Jurkat, Clone E6-1 (cell line): Measurements from ENCODE around the gene PPARA.

Experiments
- DNase-seq: peaks from one replicate; pipeline ENCODE4 v3.0.0-alpha.2; 2011; ENCODE audit warnings: low read depth, low spot score
- H3K4me3 ChIP-seq: 2 replicates; pipeline ENCODE4 v1.5.1; 2011; ENCODE audit warnings: mild to moderate bottlenecking, low read length, control low read depth, moderate library complexity

PPARA gene

DNA sequence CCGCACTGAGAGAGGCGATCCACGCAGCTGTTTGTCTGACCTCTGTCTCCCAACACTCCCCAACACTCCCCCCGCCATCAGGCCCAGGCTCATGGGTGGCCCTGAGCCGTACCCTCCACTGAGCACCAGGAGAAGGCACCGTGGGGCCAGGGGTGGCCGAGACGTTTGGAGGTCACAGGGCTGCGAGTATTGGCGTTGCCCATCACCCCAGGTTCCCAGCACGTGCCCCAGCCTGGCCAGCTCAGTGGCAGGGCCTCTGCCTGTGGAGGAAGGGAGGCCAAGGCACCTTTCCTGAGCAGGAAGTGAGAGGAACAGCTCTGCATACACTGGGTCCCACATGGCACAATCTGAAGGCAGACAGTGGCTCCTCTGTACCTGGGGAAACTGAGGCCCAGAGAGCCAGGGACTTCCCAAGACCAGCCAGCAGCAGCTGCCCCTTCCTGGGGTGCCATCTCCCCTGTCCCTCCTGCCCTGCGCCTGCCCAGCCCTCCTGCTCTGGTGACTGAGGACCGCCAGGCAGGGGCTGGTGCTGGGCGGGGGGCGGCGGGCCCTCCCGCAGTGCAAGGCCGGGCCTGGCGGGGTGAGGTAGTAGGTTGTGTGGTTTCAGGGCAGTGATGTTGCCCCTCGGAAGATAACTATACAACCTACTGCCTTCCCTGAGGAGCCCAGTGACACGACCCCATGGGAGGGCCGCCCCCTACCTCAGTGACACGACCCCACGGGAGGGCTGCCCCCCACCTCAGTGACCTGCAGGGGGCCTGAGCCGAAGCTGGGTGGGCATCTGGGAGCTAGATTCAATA lies 37.0 kb upstream of the PPARA start:
- DNase-seq = no peak

GRCh38 chr22:46113910-46114517 lies 36.3 kb upstream of the PPARA start:
- no peak for DNase-seq
- no peak overlapping the region for H3K4me3 ChIP-seq

More for the DNA sequence above, 37.0 kb upstream of the PPARA start:
- H3K4me3 ChIP-seq = no peak overlapping the region

DNA sequence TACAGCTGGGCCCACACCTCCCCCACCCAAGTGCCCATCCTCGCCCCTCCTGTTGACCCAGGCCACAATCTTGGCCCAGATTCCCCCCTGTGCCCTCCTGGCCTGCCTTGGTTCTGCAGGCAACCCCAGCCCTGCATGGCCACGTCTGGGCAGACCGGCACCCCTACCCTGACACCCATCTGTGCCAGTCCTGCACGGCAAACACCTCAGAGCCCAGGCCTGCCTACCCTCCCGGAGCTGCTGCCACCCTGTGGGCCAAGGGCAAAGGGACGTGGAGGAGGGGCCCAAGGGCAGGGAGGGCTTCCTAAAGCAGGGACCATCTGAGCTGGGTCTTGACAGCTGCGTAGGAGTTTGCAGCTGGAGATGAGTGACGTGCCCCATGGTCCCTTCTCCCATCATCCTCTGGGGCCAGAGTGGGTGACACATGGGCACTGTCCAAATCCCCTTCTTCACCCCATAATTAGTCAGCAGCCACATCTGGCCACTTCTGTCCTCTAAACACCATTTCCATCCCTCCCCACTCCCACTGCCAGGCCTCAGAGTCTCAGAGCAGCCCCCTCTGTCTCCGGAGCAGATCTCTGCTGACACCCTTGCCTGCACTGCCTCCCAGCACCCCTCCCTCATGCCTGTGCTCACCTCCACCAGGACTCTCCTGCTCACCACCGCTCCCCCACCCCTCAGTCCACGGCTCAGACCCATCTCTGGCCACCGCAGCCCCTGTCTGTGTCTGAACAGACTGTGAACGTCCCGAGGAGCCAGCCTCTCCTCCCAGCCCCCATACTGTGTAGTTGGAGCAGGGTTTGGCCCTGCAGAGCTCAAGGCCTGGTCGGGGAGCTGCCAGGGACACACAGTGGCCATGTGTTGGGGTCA lies 35.6 kb upstream of the PPARA start:
- DNase-seq = no peak
- H3K4me3 ChIP-seq = no peak overlapping the region

GRCh38 chr22:46115388-46115678 lies 35.0 kb upstream of the PPARA start:
- no peak for DNase-seq
- no peak overlapping the region for H3K4me3 ChIP-seq

- DNase-seq = no peak
- no peak overlapping the region for H3K4me3 ChIP-seq
Observed at GRCh38 chr22:46115755-46116490, 34.4 kb upstream of the PPARA start.

DNA sequence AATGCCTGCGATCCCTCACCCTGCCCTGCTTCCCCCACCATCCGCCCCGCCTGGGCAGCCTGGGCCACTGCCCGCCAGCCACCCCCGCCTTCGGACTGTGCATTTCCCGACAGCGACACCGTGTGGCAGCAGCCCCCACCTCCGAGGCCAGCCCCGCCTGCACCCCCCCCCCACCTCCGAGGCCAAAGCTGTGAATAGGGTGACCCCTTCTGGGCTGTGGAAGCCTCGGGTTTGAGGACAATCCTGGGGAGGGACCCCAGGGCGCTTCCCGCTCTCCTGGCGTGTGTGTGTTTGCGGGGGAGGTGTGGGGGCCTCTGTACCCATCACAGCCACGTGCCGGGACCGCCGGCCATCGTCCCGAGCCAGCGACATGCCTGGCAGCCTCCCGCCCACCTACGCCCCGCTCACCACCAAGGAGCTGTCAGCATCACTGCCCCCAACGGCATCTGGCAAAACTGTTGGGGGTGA lies 33.8 kb upstream of the PPARA start:
- peak; percentile 34 for DNase-seq
- H3K4me3 ChIP-seq = no peak overlapping the region

DNA sequence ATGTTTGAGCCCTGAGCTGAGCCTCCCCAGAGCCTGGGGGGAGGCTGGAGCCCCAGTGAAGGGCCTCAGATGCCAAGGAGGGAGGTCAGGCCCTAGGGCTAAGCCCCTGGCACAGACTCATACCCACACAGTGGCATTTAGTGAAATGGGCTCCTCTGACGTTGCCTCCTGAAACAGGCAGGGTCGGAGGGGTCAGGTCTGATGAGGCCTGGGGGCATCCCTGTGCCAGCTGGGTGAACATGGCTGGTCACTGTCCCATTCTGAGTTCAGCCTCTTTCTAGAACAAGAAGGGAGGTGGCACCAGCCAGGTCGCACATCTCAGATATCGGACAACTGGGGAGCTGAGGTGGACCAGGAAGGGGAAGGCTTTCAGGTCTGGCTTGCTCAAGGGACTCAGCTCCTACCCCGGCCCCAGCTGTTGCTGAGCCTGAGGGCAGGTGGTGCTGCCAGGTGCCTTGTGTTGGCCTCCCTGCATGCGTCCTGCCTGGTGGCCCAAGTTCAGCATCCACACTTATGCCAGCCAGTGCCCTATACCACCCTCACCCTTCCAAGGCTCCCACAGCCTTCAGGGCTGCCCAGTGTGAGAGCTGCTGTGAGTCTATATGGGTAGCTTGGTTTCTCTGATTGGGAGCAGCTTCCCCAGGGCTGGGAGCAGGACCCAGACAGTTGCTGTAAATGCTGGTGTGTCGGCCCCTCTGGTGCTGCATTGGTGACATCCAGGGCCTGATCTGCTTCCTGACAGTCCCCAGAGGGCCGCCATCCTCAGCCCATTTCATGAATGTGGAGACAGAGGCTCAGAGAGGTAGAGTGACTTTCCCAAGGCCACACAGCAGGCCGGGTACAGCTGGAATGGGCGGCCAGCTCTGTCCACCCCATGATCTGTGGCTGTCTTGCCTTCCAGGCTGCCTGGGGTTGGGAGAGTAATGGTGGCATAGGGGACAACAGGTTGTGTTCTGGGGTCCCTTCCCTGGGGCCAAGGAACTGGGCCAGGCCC lies 32.8 kb upstream of the PPARA start:
- no peak for DNase-seq
- H3K4me3 ChIP-seq = no peak overlapping the region

DNA sequence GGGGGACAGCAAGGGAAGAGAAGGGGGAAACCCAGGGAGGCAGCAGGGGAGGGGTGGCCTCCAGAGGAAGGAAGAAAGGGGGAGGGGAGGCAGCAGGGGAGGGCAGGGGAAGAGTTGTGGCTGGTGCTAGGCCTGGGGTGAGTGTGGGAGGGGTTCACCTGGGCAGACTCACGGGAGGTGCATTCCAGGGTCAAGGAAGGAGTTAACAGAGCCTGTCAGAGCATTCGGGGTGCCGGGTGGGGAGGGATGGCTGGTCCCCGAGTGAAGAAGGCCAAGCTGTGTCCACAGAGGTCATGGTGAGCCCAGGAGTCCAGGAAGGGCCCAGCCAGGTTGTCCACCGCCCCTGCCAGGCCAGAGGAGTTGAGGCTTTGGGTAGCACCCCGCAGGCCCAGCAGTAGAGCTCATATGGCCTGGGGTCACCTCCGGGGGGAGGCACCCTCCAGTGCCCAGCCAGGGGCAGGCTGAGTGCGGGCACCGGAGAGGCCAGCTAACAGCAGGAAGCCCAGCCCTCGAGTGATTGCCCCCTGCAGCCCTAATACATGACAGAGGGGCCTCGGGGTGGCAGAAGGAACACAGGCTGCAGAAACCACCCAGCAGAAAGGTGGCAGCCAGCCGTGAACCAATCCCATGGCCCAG lies 31.1 kb upstream of the PPARA start:
- DNase-seq = no peak
- H3K4me3 ChIP-seq = no peak overlapping the region

DNA sequence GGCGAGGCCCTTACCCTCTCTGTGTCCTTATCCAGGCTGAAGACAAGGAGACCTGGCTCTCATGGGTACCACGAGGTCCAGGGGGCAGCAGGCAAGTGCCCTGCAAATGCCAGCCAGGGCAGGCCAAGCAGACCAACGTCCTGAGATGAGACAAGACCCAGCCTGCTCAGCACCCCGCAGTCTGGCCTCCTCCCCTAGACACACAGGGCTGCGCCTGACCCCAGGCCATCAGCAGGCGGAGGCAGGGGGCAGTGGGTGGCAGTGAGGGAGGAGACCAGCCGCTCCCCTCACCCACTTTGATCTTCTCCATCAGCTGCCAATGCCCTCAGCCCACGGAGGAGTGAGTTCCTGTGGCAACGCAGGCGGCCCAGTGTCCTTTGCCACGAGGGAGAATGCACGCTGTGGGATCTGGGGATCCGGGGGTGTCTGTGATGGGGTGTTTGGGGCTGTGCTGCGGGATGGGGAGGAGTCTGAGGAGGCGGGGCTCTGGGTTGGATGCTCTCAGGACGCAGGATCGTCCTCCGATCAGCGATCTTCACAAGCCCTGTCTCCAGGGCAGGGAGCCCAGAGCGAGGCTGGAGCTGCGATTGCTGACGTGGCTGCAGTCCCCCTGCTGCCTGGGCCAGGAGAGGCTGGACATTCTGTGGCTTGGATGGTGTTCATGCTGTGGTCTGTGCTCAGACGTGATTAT lies 30.5 kb upstream of the PPARA start:
- no peak for DNase-seq
- H3K4me3 ChIP-seq = no peak overlapping the region

- DNase-seq = no peak
- H3K4me3 ChIP-seq = no peak overlapping the region
Observed at GRCh38 chr22:46120420-46120737, 29.9 kb upstream of the PPARA start.

DNA sequence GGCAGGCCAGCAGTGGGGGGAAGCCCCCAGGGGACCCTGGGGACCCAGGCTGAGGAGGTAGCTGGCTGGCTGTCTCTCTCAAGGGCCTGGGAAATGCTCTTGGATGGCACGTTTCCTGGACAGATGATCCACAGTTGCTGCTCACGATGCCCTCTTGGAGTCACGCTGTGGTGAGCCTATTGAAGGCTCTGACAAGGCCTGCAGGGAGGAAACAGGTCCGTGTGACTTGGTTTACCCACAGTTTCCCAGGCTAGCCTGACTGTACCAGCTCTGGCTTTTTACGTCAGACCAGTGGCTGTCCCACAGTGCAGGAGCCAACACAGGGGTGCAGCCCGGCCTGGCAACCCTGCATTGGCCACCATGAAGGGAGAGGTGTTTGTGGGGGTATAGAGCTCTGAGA lies 29.2 kb upstream of the PPARA start:
- H3K4me3 ChIP-seq = no peak overlapping the region
- no peak for DNase-seq

DNA sequence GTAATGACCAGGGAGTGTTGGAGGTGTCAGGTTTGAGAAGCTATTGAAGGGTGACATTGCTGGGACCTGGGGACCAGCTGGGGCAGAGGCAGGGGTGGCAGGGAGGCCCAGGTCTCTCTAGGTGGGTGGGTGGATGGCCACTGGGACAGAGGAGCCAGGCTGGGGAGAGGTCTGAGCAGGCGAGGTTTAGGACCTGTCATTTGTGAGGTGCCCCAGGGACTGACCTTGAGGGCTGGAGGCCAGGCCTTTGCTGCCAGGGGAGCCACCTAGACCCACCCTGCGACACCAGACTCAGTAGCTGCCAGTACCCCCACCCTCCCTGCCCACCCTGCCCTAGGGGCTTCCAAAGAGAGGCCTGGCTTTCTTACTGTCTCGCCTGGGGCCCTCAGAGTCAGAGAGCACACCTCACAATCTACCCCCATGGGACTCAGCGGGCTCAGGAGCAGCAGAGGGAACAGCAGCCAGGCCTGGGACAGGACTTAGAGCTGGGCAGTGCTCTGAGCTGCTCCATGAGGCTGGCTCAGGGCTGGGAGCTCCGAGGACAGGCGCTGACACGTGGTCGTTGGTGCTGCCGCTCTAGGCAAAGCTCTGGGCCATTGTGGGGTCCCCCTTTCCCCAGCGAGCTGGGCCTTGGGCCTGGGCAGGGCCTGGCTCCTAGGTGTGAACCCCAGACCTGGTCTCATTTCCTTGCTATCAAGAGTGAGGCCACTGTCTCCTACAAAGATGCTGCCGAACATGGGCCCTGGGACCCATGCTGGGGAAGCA lies 28.6 kb upstream of the PPARA start:
- no peak for DNase-seq

DNA sequence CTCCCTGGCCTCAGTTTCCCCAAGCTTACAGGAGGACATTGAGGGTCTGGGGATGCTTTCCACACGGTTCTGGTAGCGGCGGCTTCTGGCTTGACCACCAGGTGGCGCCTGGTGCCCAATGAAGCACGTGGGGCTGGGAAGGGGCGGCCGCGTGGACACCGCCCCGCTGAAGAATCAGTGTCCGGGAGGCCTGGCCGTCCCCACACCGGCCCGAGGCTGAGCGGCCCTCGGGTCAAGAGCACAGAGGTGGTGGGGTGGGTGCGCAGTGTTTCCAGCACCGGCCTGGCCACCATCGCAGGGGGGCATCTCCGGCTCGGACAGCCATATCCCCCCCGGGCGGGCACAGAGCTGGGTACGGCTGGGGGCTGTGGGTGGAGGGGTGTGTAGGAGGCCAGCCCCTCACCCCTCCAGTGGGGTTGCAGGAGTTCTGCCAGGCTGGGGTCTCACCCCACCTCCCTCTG lies 27.8 kb upstream of the PPARA start:
- H3K4me3 ChIP-seq = no peak overlapping the region
- DNase-seq = peak; percentile 23

More for the DNA sequence above, 28.6 kb upstream of the PPARA start:
- no peak overlapping the region for H3K4me3 ChIP-seq

DNA sequence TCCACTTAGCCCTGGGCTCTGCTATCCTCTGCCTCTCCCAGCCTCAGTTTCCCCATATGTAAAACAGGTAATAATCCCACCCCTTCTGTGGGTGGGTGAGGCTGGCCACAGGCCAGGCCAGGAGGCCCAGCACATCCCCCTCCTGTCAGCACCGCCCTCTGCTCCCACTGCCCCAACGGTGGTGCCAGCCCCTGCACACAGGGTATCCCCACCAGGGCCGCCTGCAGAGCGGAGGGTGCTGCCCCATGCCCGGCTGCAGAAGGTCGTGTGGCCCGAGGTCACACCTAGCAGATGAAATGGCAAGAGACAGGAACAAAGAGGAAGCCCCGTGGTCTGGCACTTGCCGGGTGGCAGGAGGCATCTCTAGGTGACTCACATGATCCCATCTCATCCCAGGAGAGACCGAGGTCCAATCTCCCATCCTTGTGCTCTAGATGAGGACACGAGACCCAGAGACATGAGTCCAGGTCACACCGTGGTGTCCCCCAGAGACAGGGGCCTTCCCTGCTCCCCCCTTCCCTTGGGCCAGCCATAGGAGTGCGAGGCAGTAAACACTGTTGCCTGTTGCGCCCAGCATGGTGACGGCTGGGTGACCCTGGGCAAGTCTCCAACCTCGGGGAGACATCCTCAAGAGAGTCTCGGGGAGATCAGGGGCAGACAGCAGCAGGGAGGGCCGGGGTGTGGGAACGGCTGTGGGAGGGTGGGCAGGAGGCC lies 27.2 kb upstream of the PPARA start:
- no peak for DNase-seq
- no peak overlapping the region for H3K4me3 ChIP-seq

DNA sequence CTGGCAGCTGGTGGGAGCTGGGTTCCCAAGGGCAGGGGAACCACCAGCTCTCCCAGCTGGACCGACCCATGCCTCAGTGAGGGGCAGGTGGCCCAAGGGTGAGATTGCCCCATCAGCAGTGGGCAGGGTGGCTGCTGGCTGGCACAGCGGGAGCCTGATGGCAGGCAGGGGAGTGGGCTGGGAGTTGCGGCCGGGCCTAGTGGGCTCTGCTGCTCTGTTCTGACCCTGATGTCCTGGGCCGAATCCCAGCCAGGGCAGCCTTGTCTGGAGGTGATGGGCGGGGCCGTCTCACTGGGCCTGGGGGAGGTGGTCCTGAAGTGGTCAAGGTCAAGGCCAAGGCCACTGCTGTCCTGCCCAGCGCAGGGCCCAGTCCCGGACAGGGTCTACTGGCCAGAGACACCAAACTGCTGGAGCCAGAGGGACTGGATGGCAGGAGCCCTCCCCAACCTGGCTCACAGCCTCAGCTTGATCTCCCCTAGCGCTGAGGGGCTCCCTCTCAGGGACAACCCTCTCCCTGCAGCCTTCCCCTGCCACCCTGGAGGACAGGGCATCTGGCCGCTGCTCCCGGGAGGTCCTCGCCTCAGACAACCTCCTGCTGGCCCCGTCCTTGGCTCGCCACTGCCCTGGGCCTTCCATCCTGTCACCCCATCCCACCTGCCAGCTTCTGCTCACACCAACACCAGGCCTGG lies 26.5 kb upstream of the PPARA start:
- no peak overlapping the region for H3K4me3 ChIP-seq
- DNase-seq = no peak
